AG10803 (cell line): ENCODE measurements around the gene CNNM2.

Experiments used
- DNase-seq: peaks from one replicate; pipeline ENCODE4 v3.0.0; 2010; ENCODE audit warnings: low read depth
- H3K4me3 ChIP-seq: 2 replicates; pipeline ENCODE4 v1.5.1; 2011; ENCODE audit warnings: mild to moderate bottlenecking, low read length, control low read depth
- CTCF ChIP-seq: conservative IDR thresholded peaks from 2 replicates; pipeline ENCODE4 v1.5.1; 2011; ENCODE audit warnings: mild to moderate bottlenecking, low read length, control low read depth, inconsistent platforms

CNNM2 gene

GRCh38 chr10:103086261-103086660 is 168.2 kb downstream of the CNNM2 start:
- no peak for DNase-seq
- no peak overlapping the region for H3K4me3 ChIP-seq
- TF ChIP-seq CTCF: no peak

- DNase-seq: no peak
- TF ChIP-seq CTCF: no peak
- H3K4me3 ChIP-seq: no peak overlapping the region
Measured at GRCh38 chr10:103086799-103087198, 168.7 kb downstream of the CNNM2 start.

- no peak for TF ChIP-seq CTCF
- no peak for DNase-seq
- no peak overlapping the region for H3K4me3 ChIP-seq
Measured at GRCh38 chr10:103089493-103089892, 171.4 kb downstream of the CNNM2 start.

GRCh38 chr10:103090911-103091310 is 172.8 kb downstream of the CNNM2 start:
- TF ChIP-seq CTCF: no peak
- no peak for DNase-seq
- H3K4me3 ChIP-seq: no peak overlapping the region

GRCh38 chr10:103095005-103095404 is 176.9 kb downstream of the CNNM2 start:
- no peak for DNase-seq
- TF ChIP-seq CTCF: no peak
- no peak overlapping the region for H3K4me3 ChIP-seq

- TF ChIP-seq CTCF: no peak
- no peak for DNase-seq
- no peak overlapping the region for H3K4me3 ChIP-seq
Measured at GRCh38 chr10:103096130-103096529, 178.0 kb downstream of the CNNM2 start.

GRCh38 chr10:103098240-103098639 is 180.1 kb downstream of the CNNM2 start:
- H3K4me3 ChIP-seq: no peak overlapping the region
- TF ChIP-seq CTCF: no peak
- no peak for DNase-seq
